Activated CD8-positive, alpha-beta memory T cell treated with anti-CD3 and anti-CD28 coated beads for 36 hours (primary cell): ENCODE data around the gene PCNX2. TPM values are rescaled to one million over a fixed set of nuclear protein-coding genes. Genes with fewer than 3 reads are reported as not detected.

Experiments used
- CTCF ChIA-PET: fragments of 350-600 bp; sonication (Branson Sonifier 250); formaldehyde crosslinking; loops from one replicate; lab custom pipeline; 2021; ENCODE audit warnings: antibody characterized with exemption; lab: Charles Lee
- POLR2A ChIA-PET: fragments of 350-600 bp; sonication (Branson Sonifier 250); formaldehyde crosslinking; loops from one replicate; lab custom pipeline; 2021; ENCODE audit warnings: antibody characterized with exemption; lab: Charles Lee
- total RNA-seq, 2 experiments: library from RNA; stranded (reverse); gene quantifications; one replicate each; pipeline ENCODE4 v1.2.3, GENCODE V29; 2021

PCNX2 gene
- total RNA-seq, 2 experiments from 2014 or later: 18.7 to 20.2 TPM

GRCh38 chr1:232965912-232966217, 329.7 kb downstream of the PCNX2 start:
- CTCF ChIA-PET: no interaction called here
- POLR2A ChIA-PET: no interaction called here

- CTCF ChIA-PET: interaction anchor here (1.1 kb wide), 1 partner anchor 13 kb away, joined by 3 read pairs; no protein-coding TSS in a partner anchor
- POLR2A ChIA-PET: interaction anchor here (0.6 kb wide), 1 partner anchor 875 kb away, joined by 3 read pairs; no protein-coding TSS in a partner anchor
Measured at GRCh38 chr1:232965124-232965911, 330.2 kb downstream of the PCNX2 start.

GRCh38 chr1:232964601-232965000, 330.9 kb downstream of the PCNX2 start:
- CTCF ChIA-PET: interaction anchor here (1.1 kb wide), 1 partner anchor 12 kb away, joined by 3 read pairs; no protein-coding TSS in a partner anchor
- POLR2A ChIA-PET: no interaction called here

GRCh38 chr1:232962761-232963745, 332.5 kb downstream of the PCNX2 start:
- POLR2A ChIA-PET: no interaction called here
- CTCF ChIA-PET: no interaction called here

GRCh38 chr1:232958067-232958466, 337.5 kb downstream of the PCNX2 start:
- CTCF ChIA-PET: no interaction called here
- POLR2A ChIA-PET: no interaction called here

GRCh38 chr1:232956081-232956480, 339.4 kb downstream of the PCNX2 start:
- ChIA-PET CTCF (no interaction called here), POLR2A (no interaction called here)

GRCh38 chr1:232954594-232955365, 340.7 kb downstream of the PCNX2 start:
- ChIA-PET POLR2A (no interaction called here), CTCF (no interaction called here)

GRCh38 chr1:232952514-232953499, 342.7 kb downstream of the PCNX2 start:
- ChIA-PET POLR2A (no interaction called here), CTCF (interaction anchor here (0.6 to 0.9 kb wide), 3 partner anchors 12 to 27 kb away, joined by 3 read pairs; no protein-coding TSS in a partner anchor)

- CTCF ChIA-PET: no interaction called here
- POLR2A ChIA-PET: interaction anchor here (0.7 kb wide), 2 partner anchors 17 to 30 kb away, joined by 5 to 6 read pairs; no protein-coding TSS in a partner anchor
Measured at GRCh38 chr1:232951605-232952004, 343.9 kb downstream of the PCNX2 start.

GRCh38 chr1:232951180-232951579, 344.3 kb downstream of the PCNX2 start:
- POLR2A ChIA-PET: interaction anchor here (0.7 kb wide), 2 partner anchors 16 to 30 kb away, joined by 5 to 6 read pairs; no protein-coding TSS in a partner anchor
- CTCF ChIA-PET: no interaction called here

- ChIA-PET POLR2A (interaction anchor here (0.7 kb wide), 2 partner anchors 15 to 31 kb away, joined by 5 to 6 read pairs; no protein-coding TSS in a partner anchor), CTCF (no interaction called here)
Measured at GRCh38 chr1:232950197-232951176, 345.0 kb downstream of the PCNX2 start, which contains the start of gene NTPCR. Gene NTPCR, plus strand, starts transcription at chr1:232950611. Its CDS starts 100 bp downstream, at chr1:232950711.

- ChIA-PET CTCF (interaction anchor here (1.3 kb wide), 1 partner anchor 30 kb away, joined by 3 read pairs; no protein-coding TSS in a partner anchor), POLR2A (no interaction called here)
Measured at GRCh38 chr1:232949636-232950196, 345.8 kb downstream of the PCNX2 start.

GRCh38 chr1:232944347-232944746, 351.2 kb downstream of the PCNX2 start:
- CTCF ChIA-PET: no interaction called here
- POLR2A ChIA-PET: no interaction called here

- CTCF ChIA-PET: no interaction called here
- POLR2A ChIA-PET: no interaction called here
Measured at GRCh38 chr1:232943679-232944252, 351.8 kb downstream of the PCNX2 start.

GRCh38 chr1:232942413-232943294, 352.9 kb downstream of the PCNX2 start:
- POLR2A ChIA-PET: no interaction called here
- CTCF ChIA-PET: no interaction called here
